Mucosa of descending colon (tissue), 3 donors: ENCODE measurements around the gene KCNMB3. TPM values are rescaled to one million over a fixed set of nuclear protein-coding genes. Genes with fewer than 3 reads are reported as not detected.

Source experiments
- ATAC-seq: fragments of 200-7000 bp; cut with Tn5 transposase; one replicate; pipeline ENCODE4 v1.9.1; 2020; ENCODE audit warnings: mild to moderate bottlenecking, moderate library complexity
- DNase-seq, 3 donors: peaks; one replicate each; pipeline ENCODE4 v3.0.0-alpha.2; 2020
- H3K36me3 ChIP-seq: fragments of 200-600 bp; one replicate; pipeline ENCODE4 v1.8.0; 2021; ENCODE audit warnings: low read depth, mild to moderate bottlenecking
- H3K4me1 ChIP-seq: fragments of 200-600 bp; one replicate; pipeline ENCODE4 v1.8.0; 2021; ENCODE audit warnings: low read depth, mild to moderate bottlenecking
- H3K4me3 ChIP-seq: fragments of 200-600 bp; one replicate; pipeline ENCODE4 v1.8.0; 2021; ENCODE audit warnings: mild to moderate bottlenecking
- H3K9me3 ChIP-seq: fragments of 200-600 bp; one replicate; pipeline ENCODE4 v1.8.0; 2021; ENCODE audit warnings: mild to moderate bottlenecking
- intact Hi-C, 2 donors: fragments of 100-400 bp; cut with DNase I in 1 of 2; cut with micrococcal nuclease in 1 of 2; formaldehyde crosslinking; loops; one replicate each; pipeline versions ENCODE4 v1.11.0 to v1.11.1; 2022; cut with DNase I, micrococcal nuclease
- total RNA-seq, 3 donors: library from RNA; stranded (reverse); fragmentation: NEBNext Ultra II Directional in 2 of 3; extraction: Animal tissue kit (Norgen Biotek cat#: 25700) in 2 of 3; gene quantifications; one replicate each; pipeline versions ENCODE4 v1.2.1 to v1.2.4, GENCODE V29; 2021 to 2023
- TF ChIP-seq, protein P1 (sequence below): fragments of 200-600 bp; IDR thresholded peaks from one replicate; pipeline ENCODE4 v1.8.0; 2022; ENCODE audit warnings: antibody characterized with exemption, mild to moderate bottlenecking
- donor health status: DM: no; HTN: no; CAD: no; lungs with moderate emphysema.
- donor health status: DM: no; HTN: no; CAD: no.
- donor health status: DM: no; HTN: yes; CAD: no.

KCNMB3 gene
- total RNA-seq, 3 donors from 2014 or later: 2.1 to 2.7 (median 2.4) TPM

- no peaks in the 10 kb centered on the region for H3K36me3 ChIP-seq
- no peak overlapping the region for H3K4me3 ChIP-seq
- intact Hi-C loops: no loop called here
- peaks cover 2% of the 10 kb centered on the region for H3K4me1 ChIP-seq
- TF ChIP-seq, protein P1, sequence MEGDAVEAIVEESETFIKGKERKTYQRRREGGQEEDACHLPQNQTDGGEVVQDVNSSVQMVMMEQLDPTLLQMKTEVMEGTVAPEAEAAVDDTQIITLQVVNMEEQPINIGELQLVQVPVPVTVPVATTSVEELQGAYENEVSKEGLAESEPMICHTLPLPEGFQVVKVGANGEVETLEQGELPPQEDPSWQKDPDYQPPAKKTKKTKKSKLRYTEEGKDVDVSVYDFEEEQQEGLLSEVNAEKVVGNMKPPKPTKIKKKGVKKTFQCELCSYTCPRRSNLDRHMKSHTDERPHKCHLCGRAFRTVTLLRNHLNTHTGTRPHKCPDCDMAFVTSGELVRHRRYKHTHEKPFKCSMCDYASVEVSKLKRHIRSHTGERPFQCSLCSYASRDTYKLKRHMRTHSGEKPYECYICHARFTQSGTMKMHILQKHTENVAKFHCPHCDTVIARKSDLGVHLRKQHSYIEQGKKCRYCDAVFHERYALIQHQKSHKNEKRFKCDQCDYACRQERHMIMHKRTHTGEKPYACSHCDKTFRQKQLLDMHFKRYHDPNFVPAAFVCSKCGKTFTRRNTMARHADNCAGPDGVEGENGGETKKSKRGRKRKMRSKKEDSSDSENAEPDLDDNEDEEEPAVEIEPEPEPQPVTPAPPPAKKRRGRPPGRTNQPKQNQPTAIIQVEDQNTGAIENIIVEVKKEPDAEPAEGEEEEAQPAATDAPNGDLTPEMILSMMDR: no peak
- no peaks in the 10 kb centered on the region for H3K9me3 ChIP-seq
- no peak for ATAC-seq
- no peak for DNase-seq
Observed at GRCh38 chr3:179200790-179201189, 50.1 kb downstream of the KCNMB3 start.

GRCh38 chr3:179196700-179197099 lies 54.2 kb downstream of the KCNMB3 start:
- Histone ChIP-seq H3K4me3 (no peak overlapping the region), H3K4me1 (peaks cover 6% of the 10 kb centered on the region), H3K36me3 (no peaks in the 10 kb centered on the region), H3K9me3 (no peaks in the 10 kb centered on the region)
- TF ChIP-seq, protein P1: no peak
- DNase-seq (no peak), ATAC-seq (no peak)
- intact Hi-C loops: no loop called here

GRCh38 chr3:179196098-179196497 lies 54.8 kb downstream of the KCNMB3 start:
- intact Hi-C loops: no loop called here
- Histone ChIP-seq H3K36me3 (no peaks in the 10 kb centered on the region), H3K9me3 (no peaks in the 10 kb centered on the region), H3K4me3 (no peak overlapping the region), H3K4me1 (peaks cover 6% of the 10 kb centered on the region)
- ATAC-seq: peak; percentile 12
- no peak for DNase-seq
- TF ChIP-seq, protein P1: no peak

DNA sequence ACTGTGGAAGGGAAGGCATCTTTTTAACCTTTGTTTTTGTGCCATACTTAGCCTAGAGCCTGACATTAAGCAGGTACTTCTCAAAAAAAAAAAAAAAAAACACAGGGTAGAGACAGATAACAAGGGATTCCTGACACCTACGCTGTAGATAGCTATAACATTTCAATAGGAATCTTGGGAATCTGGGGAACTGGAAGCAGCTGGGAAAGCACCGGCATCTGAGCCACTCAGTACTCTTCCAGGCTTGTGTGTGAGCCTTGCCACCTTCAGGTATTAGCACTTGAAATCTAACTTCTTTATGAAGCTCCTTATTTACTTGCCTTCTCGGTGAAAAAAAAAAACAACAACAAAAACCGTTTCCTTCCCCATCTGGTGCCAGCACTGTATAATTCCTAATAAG lies 56.0 kb downstream of the KCNMB3 start:
- H3K4me1 ChIP-seq: peaks cover 6% of the 10 kb centered on the region
- TF ChIP-seq, protein P1: no peak
- no peaks in the 10 kb centered on the region for H3K36me3 ChIP-seq
- intact Hi-C loops: no loop called here
- no peak overlapping the region for H3K4me3 ChIP-seq
- ATAC-seq: no peak
- no peaks in the 10 kb centered on the region for H3K9me3 ChIP-seq
- no peak for DNase-seq

Other genes starting within 250 kb of the KCNMB3 start
- 10 to 100 TPM in 1 of 3 donors, 1 to 10 TPM in 2; 9.3 to 22.2 (median 9.5) TPM for gene ZMAT3, start 179.3 kb downstream of the KCNMB3 start, total RNA-seq
- gene PIK3CA, start 102.8 kb downstream of the KCNMB3 start, total RNA-seq: 10 to 100 TPM; 16.5 to 30.6 (median 19.5) TPM
- gene ZNF639, start 71.9 kb upstream of the KCNMB3 start, total RNA-seq: 10 to 100 TPM; 18.4 to 41.2 (median 22.9) TPM
- 10 to 100 TPM; 55.2 to 68.4 (median 61.8) TPM for gene MFN1, start 96.6 kb upstream of the KCNMB3 start, total RNA-seq
- gene GNB4, start 200.4 kb upstream of the KCNMB3 start, total RNA-seq: 10 to 100 TPM in 1 of 3 donors, 1 to 10 TPM in 2; 4.3 to 26.4 (median 9.0) TPM